Heart right ventricle (tissue), 16 donors: ENCODE data around the gene SIGLEC7. TPM values are rescaled to one million over a fixed set of nuclear protein-coding genes. Genes with fewer than 3 reads are reported as not detected.

ENCODE experiments used
- ATAC-seq, 8 donors: fragments of 200-7000 bp; cut with Tn5 transposase; one replicate each; pipeline ENCODE4 v1.9.1; 2020; ENCODE audit warnings: mild to moderate bottlenecking in 8 of 8, moderate library complexity in 8 of 8, moderate number of reproducible peaks in 1 of 8
- DNase-seq, 2 donors: peaks; one replicate each; pipeline ENCODE4 v3.0.0-alpha.2; 2020
- H3K27ac ChIP-seq, 10 donors: fragments of 200-600 bp; sonication (generic) in 2 of 10; one replicate each; pipeline versions ENCODE4 v1.5.0 to v1.8.0; 2020 to 2022; ENCODE audit warnings: mild to moderate bottlenecking in 3 of 10
- H3K27me3 ChIP-seq, 7 donors: fragments of 200-600 bp; one replicate each; pipeline ENCODE4 v1.8.0; 2021 to 2022; ENCODE audit warnings: mild to moderate bottlenecking in 2 of 7
- H3K36me3 ChIP-seq, 9 donors: fragments of 200-600 bp; sonication (generic) in 1 of 9; one replicate each; pipeline versions ENCODE4 v1.5.0 to v1.8.0; 2020 to 2022; ENCODE audit warnings: mild to moderate bottlenecking in 2 of 9
- H3K4me1 ChIP-seq, 9 donors: fragments of 200-600 bp; sonication (generic) in 1 of 9; one replicate each; pipeline versions ENCODE4 v1.5.0 to v1.8.0; 2020 to 2022; ENCODE audit warnings: mild to moderate bottlenecking in 4 of 9
- H3K4me3 ChIP-seq, 10 donors: fragments of 200-600 bp; sonication (generic) in 2 of 10; one replicate each; pipeline versions ENCODE4 v1.5.0 to v1.8.0; 2020 to 2022; ENCODE audit warnings: mild to moderate bottlenecking in 7 of 10, moderate library complexity in 2 of 10
- H3K9me3 ChIP-seq, 11 donors: fragments of 200-600 bp in 10 of 11; sonication (generic) in 2 of 11; one replicate each; pipeline versions ENCODE4 v1.5.0 to v1.8.0; 2013 to 2022; ENCODE audit warnings: mild to moderate bottlenecking in 2 of 11, control low read depth in 1 of 11, moderate library complexity in 1 of 11
- WGBS, 2 donors: extraction: QIAGEN DNeasy Blood & Tissue Kit; methylation state at CpG; one replicate each; pipeline ENCODE4 v1.1.7; 2013; ENCODE audit warnings: inconsistent platforms in 1 of 2; 5-methylcytosine and 5-hydroxymethylcytosine counted together
- intact Hi-C, 10 donors: fragments of 100-400 bp; cut with DNase I; formaldehyde crosslinking; loops; one replicate each; pipeline versions ENCODE4 v1.11.1 to v1.14.2; 2022
- polyA plus RNA-seq, 2 donors: library from polyadenylated mRNA; stranded (reverse); fragments of 200-250 nt; gene quantifications; one replicate each; pipeline ENCODE4 v1.2.3, GENCODE V29; 2013
- total RNA-seq, 10 donors: library from RNA; stranded (reverse); fragmentation: NEBNext Ultra II Directional in 3 of 10; extraction: Animal tissue kit (Norgen Biotek cat#: 25700) in 3 of 10; gene quantifications; one replicate each; pipeline versions ENCODE4 v1.2.1 to v1.2.4, GENCODE V29; 2021 to 2023
- TF ChIP-seq, protein P1 (sequence below), 9 donors: fragments of 200-600 bp; sonication (generic) in 2 of 9; IDR thresholded peaks; one replicate each; pipeline versions ENCODE4 v1.5.0 to v1.8.0; 2021 to 2022; ENCODE audit warnings: antibody characterized with exemption in 9 of 9, mild to moderate bottlenecking in 5 of 9, moderate library complexity in 1 of 9
- donor health status: Arrhythmogenic right ventricular cardiomyopathy.
- donor health status: ischemic (EF 13 %, LVEDD 7.1; RV severe dilation, severe dysfunction).
- donor health status: healthy with polysubstance abuse.
- donor health status: DM: no; HTN: yes; CAD: no.
- donor health status: DM: no; HTN: no; CAD: no.
- donor health status: ischemic (EF 25% LVEDD 6.9; RV normal size, moderate dysfunction).
- donor health status: ischemic (EF 25% LVEDD 5.7; RV mildly dilated, moderate dysfunction).
- donor health status: healthy.
- donor health status: DM: yes; HTN: yes; CAD: no.
- donor health status: Ischemic cardiomyopathy.
- donor health status: ischemic (EF 35%, LVEDD 5.7; RV mildly dilated, moderate dysfunction).
- donor health status: nonischemic (EF 11% LVEDD 7.7; RV severe dilation, severe dysfunction).
- donor health status: DM: yes; HTN: yes; CAD: no.
- donor health status: PGD.
- donor health status: ischemic (EF 29% LVEDD 5.4; RV normal size, mild dysfunction).
- donor health status: nonischemic (EF 23%, LVEDD 6.1; RV moderate dilation, normal function).

Gene SIGLEC7
- total and polyA plus RNA-seq, 12 donors, result 0.15 to 2.9 (median 0.65) TPM; not detected in 2

- Histone ChIP-seq H3K27ac (no peak overlapping the region), H3K9me3 (no peaks in the 10 kb centered on the region), H3K4me1 (peaks cover 0 to 41% (median 15%) of the 10 kb centered on the region in 9 donors), H3K4me3 (no peak overlapping the region), H3K36me3 (no peaks in the 10 kb centered on the region), H3K27me3 (peaks cover 0 to 13% (median 0%) of the 10 kb centered on the region in 7 donors)
- no peak for DNase-seq
- TF ChIP-seq, protein P1, sequence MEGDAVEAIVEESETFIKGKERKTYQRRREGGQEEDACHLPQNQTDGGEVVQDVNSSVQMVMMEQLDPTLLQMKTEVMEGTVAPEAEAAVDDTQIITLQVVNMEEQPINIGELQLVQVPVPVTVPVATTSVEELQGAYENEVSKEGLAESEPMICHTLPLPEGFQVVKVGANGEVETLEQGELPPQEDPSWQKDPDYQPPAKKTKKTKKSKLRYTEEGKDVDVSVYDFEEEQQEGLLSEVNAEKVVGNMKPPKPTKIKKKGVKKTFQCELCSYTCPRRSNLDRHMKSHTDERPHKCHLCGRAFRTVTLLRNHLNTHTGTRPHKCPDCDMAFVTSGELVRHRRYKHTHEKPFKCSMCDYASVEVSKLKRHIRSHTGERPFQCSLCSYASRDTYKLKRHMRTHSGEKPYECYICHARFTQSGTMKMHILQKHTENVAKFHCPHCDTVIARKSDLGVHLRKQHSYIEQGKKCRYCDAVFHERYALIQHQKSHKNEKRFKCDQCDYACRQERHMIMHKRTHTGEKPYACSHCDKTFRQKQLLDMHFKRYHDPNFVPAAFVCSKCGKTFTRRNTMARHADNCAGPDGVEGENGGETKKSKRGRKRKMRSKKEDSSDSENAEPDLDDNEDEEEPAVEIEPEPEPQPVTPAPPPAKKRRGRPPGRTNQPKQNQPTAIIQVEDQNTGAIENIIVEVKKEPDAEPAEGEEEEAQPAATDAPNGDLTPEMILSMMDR (IDR thresholded peaks at IDR 0.05), result no peak
- ATAC-seq, result no peak
- WGBS, 2 donors, result 68 to 80% methylated on average over 1 of the region's 1 CpG
- intact Hi-C loops, result no loop called here
These were observed 31.5 kb upstream of the SIGLEC7 start for GRCh38 chr19:51110666-51110971.

DNA sequence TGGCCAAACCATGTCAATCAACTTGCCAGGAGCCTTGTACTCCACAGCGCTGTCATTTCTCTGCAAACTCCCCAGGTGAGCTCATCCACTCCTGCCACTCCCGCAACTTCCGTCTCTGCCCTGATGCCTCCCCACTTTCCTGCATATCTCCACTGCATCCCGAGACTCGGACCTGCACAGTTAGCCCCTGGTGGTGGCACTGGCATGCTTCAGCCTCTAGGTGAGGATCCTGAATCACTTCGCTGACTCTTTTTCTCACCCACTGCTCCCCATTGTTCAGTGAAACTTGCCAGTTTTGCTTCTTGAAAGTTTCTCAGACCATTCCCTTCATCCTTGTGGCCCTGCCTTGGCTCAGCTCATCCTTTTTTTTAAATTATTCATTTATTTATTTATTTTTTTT is 30.5 kb upstream of the SIGLEC7 start:
- H3K36me3 ChIP-seq, result no peaks in the 10 kb centered on the region
- WGBS, 2 donors, result 38 to 42% methylated on average over 6 of the region's 6 CpGs
- H3K9me3 ChIP-seq, result no peaks in the 10 kb centered on the region
- no peak overlapping the region for H3K4me3 ChIP-seq
- DNase-seq, result no peak
- intact Hi-C loops, result no loop called here
- no peak for ATAC-seq
- H3K27ac ChIP-seq, result no peak overlapping the region
- peaks cover 0 to 41% (median 15%) of the 10 kb centered on the region in 9 donors for H3K4me1 ChIP-seq
- TF ChIP-seq, protein P1 (IDR thresholded peaks at IDR 0.05), result no peak
- peaks cover 0 to 22% (median 6%) of the 10 kb centered on the region in 7 donors for H3K27me3 ChIP-seq

DNA sequence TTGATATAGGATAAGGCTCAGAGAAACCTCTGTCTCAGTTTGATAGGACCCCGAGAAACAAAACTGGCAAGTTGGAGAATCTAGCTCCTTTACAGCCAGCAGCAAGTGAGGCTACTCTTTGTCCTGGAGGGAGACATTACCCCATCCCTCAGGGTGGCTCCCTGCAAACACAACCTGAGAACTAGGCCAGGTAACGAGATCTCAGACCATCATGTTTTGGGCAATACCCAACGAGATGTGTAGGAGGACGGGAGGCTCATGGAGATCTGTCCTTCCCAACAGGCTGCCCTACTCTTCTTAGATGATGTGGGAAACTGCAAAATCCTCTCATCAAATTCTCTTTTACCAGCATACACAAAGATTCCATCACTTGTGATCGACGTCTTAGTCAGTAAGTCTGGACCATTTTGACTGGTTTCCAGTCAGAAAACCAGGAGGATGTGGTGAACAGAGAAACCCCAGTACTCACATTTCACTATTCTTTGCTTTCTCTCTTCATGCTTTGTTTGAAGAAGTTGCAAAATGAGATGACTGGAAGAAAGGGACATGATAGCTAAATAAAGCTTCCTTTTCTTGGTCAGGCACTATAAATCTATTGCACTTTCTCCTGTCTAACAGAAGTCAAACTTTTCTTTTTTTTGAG is 27.9 kb upstream of the SIGLEC7 start:
- H3K4me3 ChIP-seq, result no peak overlapping the region
- TF ChIP-seq, protein P1 (IDR thresholded peaks at IDR 0.05), result no peak
- no peak for DNase-seq
- no peaks in the 10 kb centered on the region for H3K9me3 ChIP-seq
- H3K27ac ChIP-seq, result peak overlapping the region in 1 of 10 donors; percentile 67
- H3K27me3 ChIP-seq, result peaks cover 0 to 23% (median 10%) of the 10 kb centered on the region in 7 donors
- intact Hi-C loops, result no loop called here
- ATAC-seq, result no peak
- 79 to 81% methylated on average over 6 of the region's 6 CpGs for WGBS, 2 donors
- H3K36me3 ChIP-seq, result no peaks in the 10 kb centered on the region
- H3K4me1 ChIP-seq, result peaks cover 0 to 28% (median 0%) of the 10 kb centered on the region in 9 donors

- Histone ChIP-seq H3K4me1 (peaks cover 0 to 55% (median 0%) of the 10 kb centered on the region in 9 donors), H3K27ac (no peak overlapping the region), H3K27me3 (peaks cover 0 to 23% (median 10%) of the 10 kb centered on the region in 7 donors), H3K4me3 (no peak overlapping the region), H3K9me3 (no peaks in the 10 kb centered on the region), H3K36me3 (no peaks in the 10 kb centered on the region)
- TF ChIP-seq, protein P1 (IDR thresholded peaks at IDR 0.05), result no peak
- WGBS, 2 donors, result 76 to 79% methylated on average over 6 of the region's 6 CpGs
- intact Hi-C loops, result no loop called here
- no peak for ATAC-seq
- DNase-seq, result no peak
These were observed 25.3 kb upstream of the SIGLEC7 start for GRCh38 chr19:51116736-51117286.
